Thymus (tissue), 14 donors: ENCODE measurements around the gene HSD17B2. TPM values are rescaled to one million over a fixed set of nuclear protein-coding genes. Genes with fewer than 3 reads are reported as not detected.

Experiments
- DNase-seq, 9 donors: peaks; one replicate each; pipeline ENCODE4 v3.0.0-alpha.2; 2013; ENCODE audit warnings: low spot score in 9 of 9, low read depth in 6 of 9, missing footprints in 1 of 9
- H3K27ac ChIP-seq, 2 donors: one replicate each; pipeline ENCODE4 v1.5.1; 2013; ENCODE audit warnings: control low read depth in 1 of 2, low read depth in 1 of 2, low read length in 1 of 2, mild to moderate bottlenecking in 1 of 2, moderate library complexity in 1 of 2
- H3K27me3 ChIP-seq, 2 donors: one replicate each; pipeline ENCODE4 v1.5.1; 2013; ENCODE audit warnings: low read length in 1 of 2; ENCODE audit not compliant: control insufficient read depth in 2 of 2, insufficient read depth in 1 of 2
- H3K36me3 ChIP-seq, 2 donors: one replicate each; pipeline ENCODE4 v1.5.1; 2013; ENCODE audit warnings: low read length in 1 of 2, mild to moderate bottlenecking in 1 of 2, moderate library complexity in 1 of 2; ENCODE audit not compliant: control insufficient read depth in 2 of 2, insufficient read depth in 2 of 2
- H3K4me1 ChIP-seq, 2 donors: one replicate each; pipeline ENCODE4 v1.5.1; 2013; ENCODE audit warnings: low read length in 2 of 2; ENCODE audit not compliant: control insufficient read depth in 2 of 2, insufficient read depth in 2 of 2
- H3K4me3 ChIP-seq, 2 donors: one replicate each; pipeline ENCODE4 v1.5.1; 2013; ENCODE audit warnings: low read length in 2 of 2, control low read depth in 1 of 2, mild to moderate bottlenecking in 1 of 2
- H3K9me3 ChIP-seq, 2 donors: one replicate each; pipeline ENCODE4 v1.5.1; 2013; ENCODE audit warnings: low read length in 1 of 2, mild to moderate bottlenecking in 1 of 2; ENCODE audit not compliant: control insufficient read depth in 2 of 2, insufficient read depth in 1 of 2
- WGBS: extraction: QIAGEN DNeasy Blood & Tissue Kit; methylation state at CpG from one replicate; pipeline ENCODE4 v1.1.7; 2013; 5-methylcytosine and 5-hydroxymethylcytosine counted together
- long read RNA-seq, 10 donors: transcript quantifications; one replicate each; lab custom pipeline, GENCODE V29; 2026
- polyA plus RNA-seq: library from polyadenylated mRNA; stranded (reverse); fragments of 200-250 nt; gene quantifications from one replicate; pipeline ENCODE4 v1.2.3, GENCODE V29; 2013
- total RNA-seq: library from RNA; stranded (reverse); fragments of 120-200 nt; gene quantifications from one replicate; pipeline ENCODE4 v1.2.4, GENCODE V29; 2013
- donor health status: healthy.

The HSD17B2 gene
- total RNA-seq = 0.19 TPM
- polyA plus RNA-seq = 2.9 TPM
- long read RNA-seq, donor 1 = 0 reads
- long read RNA-seq, donor 2 = 0 reads
- long read RNA-seq, donor 3 = 0 reads
- long read RNA-seq, donor 4, partial matches to known transcripts = 0 of 1 reads
- long read RNA-seq, donor 4, other reads (novel, unspliced or antisense) = 0 of 1 reads
- long read RNA-seq, donor 5, partial matches to known transcripts = 0 of 2 reads
- long read RNA-seq, donor 5, other reads (novel, unspliced or antisense) = 0 of 2 reads
- long read RNA-seq, donor 6 = 0 reads
- long read RNA-seq, donor 7 = 0 reads
- long read RNA-seq, donor 8 = 0 reads
- long read RNA-seq, donor 9 = 0 reads
- long read RNA-seq, donor 10 = 0 reads

- no peak for DNase-seq
- 91% methylated on average over 6 of the region's 6 CpGs for WGBS
- H3K4me3 ChIP-seq = no peak within 1 kb of the TSS
- peaks cover 0 to 5% of the 10 kb centered on the region in 2 donors for H3K27me3 ChIP-seq
- H3K27ac ChIP-seq = peak within 1 kb of the TSS in 1 of 2 donors; percentile 36
- H3K36me3 ChIP-seq = no peaks in the 10 kb centered on the region
- no peaks in the 10 kb centered on the region for H3K4me1 ChIP-seq
- H3K9me3 ChIP-seq = no peaks in the 10 kb centered on the region
These were observed at the start of gene HSD17B2 for GRCh38 chr16:82034981-82035612. HSD17B2 (plus strand) TSS chr16:82035253; CDS start chr16:82035425, 172 bp downstream.

- Histone ChIP-seq H3K27ac (no peak overlapping the region), H3K36me3 (no peaks in the 10 kb centered on the region), H3K9me3 (no peaks in the 10 kb centered on the region), H3K4me3 (no peak overlapping the region), H3K4me1 (no peaks in the 10 kb centered on the region), H3K27me3 (no peaks in the 10 kb centered on the region)
- WGBS = 92% methylated on average over 8 of the region's 8 CpGs
- no peak for DNase-seq
These were observed 47.9 kb upstream of the HSD17B2 start for GRCh38 chr16:81987121-81987520.

- DNase-seq = no peak
- Histone ChIP-seq H3K4me3 (no peak overlapping the region), H3K27ac (no peak overlapping the region), H3K36me3 (no peaks in the 10 kb centered on the region), H3K4me1 (no peaks in the 10 kb centered on the region), H3K9me3 (no peaks in the 10 kb centered on the region), H3K27me3 (no peaks in the 10 kb centered on the region)
- 93% methylated on average over 5 of the region's 5 CpGs for WGBS
These were observed 47.3 kb upstream of the HSD17B2 start for GRCh38 chr16:81987706-81988105.

- Histone ChIP-seq H3K4me1 (no peaks in the 10 kb centered on the region), H3K27ac (no peak overlapping the region), H3K36me3 (no peaks in the 10 kb centered on the region), H3K9me3 (no peaks in the 10 kb centered on the region), H3K4me3 (no peak overlapping the region), H3K27me3 (no peaks in the 10 kb centered on the region)
- 91% methylated on average over 3 of the region's 3 CpGs for WGBS
- no peak for DNase-seq
These were observed 42.2 kb upstream of the HSD17B2 start for GRCh38 chr16:81992859-81993258.

GRCh38 chr16:81994485-81994884 lies 40.6 kb upstream of the HSD17B2 start:
- peaks cover 5 to 6% of the 10 kb centered on the region in 2 donors for H3K36me3 ChIP-seq
- no peak for DNase-seq
- no peak overlapping the region for H3K4me3 ChIP-seq
- 95% methylated on average over 5 of the region's 5 CpGs for WGBS
- no peaks in the 10 kb centered on the region for H3K4me1 ChIP-seq
- no peaks in the 10 kb centered on the region for H3K9me3 ChIP-seq
- no peaks in the 10 kb centered on the region for H3K27me3 ChIP-seq
- H3K27ac ChIP-seq = no peak overlapping the region

GRCh38 chr16:81995651-81996050 lies 39.4 kb upstream of the HSD17B2 start:
- H3K27ac ChIP-seq = no peak overlapping the region
- DNase-seq = no peak
- no peaks in the 10 kb centered on the region for H3K4me1 ChIP-seq
- peaks cover 6 to 12% of the 10 kb centered on the region in 2 donors for H3K36me3 ChIP-seq
- no peaks in the 10 kb centered on the region for H3K27me3 ChIP-seq
- H3K4me3 ChIP-seq = no peak overlapping the region
- 96% methylated on average over 3 of the region's 3 CpGs for WGBS
- no peaks in the 10 kb centered on the region for H3K9me3 ChIP-seq

GRCh38 chr16:81996664-81997509 lies 38.2 kb upstream of the HSD17B2 start:
- H3K4me1 ChIP-seq = no peaks in the 10 kb centered on the region
- no peak overlapping the region for H3K4me3 ChIP-seq
- no peak for DNase-seq
- H3K36me3 ChIP-seq = peaks cover 6 to 13% of the 10 kb centered on the region in 2 donors
- H3K27ac ChIP-seq = no peak overlapping the region
- H3K27me3 ChIP-seq = no peaks in the 10 kb centered on the region
- WGBS = 87% methylated on average over 11 of the region's 11 CpGs
- H3K9me3 ChIP-seq = no peaks in the 10 kb centered on the region

GRCh38 chr16:81997738-81998137 lies 37.3 kb upstream of the HSD17B2 start:
- Histone ChIP-seq H3K27me3 (no peaks in the 10 kb centered on the region), H3K4me3 (no peak overlapping the region), H3K36me3 (peaks cover 6 to 15% of the 10 kb centered on the region in 2 donors), H3K9me3 (no peaks in the 10 kb centered on the region), H3K27ac (no peak overlapping the region), H3K4me1 (no peaks in the 10 kb centered on the region)
- WGBS = 86% methylated on average over 2 of the region's 2 CpGs
- DNase-seq = no peak

GRCh38 chr16:82002831-82003230 lies 32.2 kb upstream of the HSD17B2 start:
- H3K27ac ChIP-seq = no peak overlapping the region
- WGBS = 93% methylated on average over 3 of the region's 3 CpGs
- no peaks in the 10 kb centered on the region for H3K9me3 ChIP-seq
- peaks cover 9 to 15% of the 10 kb centered on the region in 2 donors for H3K36me3 ChIP-seq
- DNase-seq = no peak
- no peak overlapping the region for H3K4me3 ChIP-seq
- H3K4me1 ChIP-seq = no peaks in the 10 kb centered on the region
- H3K27me3 ChIP-seq = no peaks in the 10 kb centered on the region
